Bronchial epithelial cell (primary cell): ENCODE data around the gene DNAJC16. TPM values are rescaled to one million over a fixed set of nuclear protein-coding genes. Genes with fewer than 3 reads are reported as not detected.

Experiments
- DNase-seq: peaks from one replicate; pipeline ENCODE4 v3.0.0-alpha.2; 2010; ENCODE audit warnings: low read depth
- FAIRE-seq: peaks from 2 replicates; lab custom pipeline; 2011; peaks lifted over from hg19 to GRCh38; lab: Jason Lieb, UNC
- H3K27me3 ChIP-seq: 2 replicates; pipeline ENCODE4 v1.5.1; 2011; ENCODE audit warnings: low read length; ENCODE audit not compliant: control insufficient read depth, insufficient read depth
- H3K36me3 ChIP-seq: 2 replicates; pipeline ENCODE4 v1.5.1; 2011; ENCODE audit warnings: low read length; ENCODE audit not compliant: control insufficient read depth, insufficient read depth
- H3K4me3 ChIP-seq: 2 replicates; pipeline ENCODE4 v1.5.1; 2011; ENCODE audit warnings: mild to moderate bottlenecking, low read depth, low read length, control low read depth
- total RNA-seq: library from RNA; depleted of rRNA; stranded (reverse); fragments of >200 nt; gene quantifications from 2 replicates; pipeline ENCODE4 v1.2.1, GENCODE V29; 2014
- TF ChIP-seq, protein P1 (sequence below): IDR thresholded peaks from 2 replicates; pipeline ENCODE4 v1.5.1; 2011; ENCODE audit warnings: mild to moderate bottlenecking, moderate library complexity, low read length, control low read depth, inconsistent platforms; ENCODE audit not compliant: insufficient read depth, severe bottlenecking

The DNAJC16 gene
- total RNA-seq, 1 donor from 2014 or later = 7.6 TPM

DNA sequence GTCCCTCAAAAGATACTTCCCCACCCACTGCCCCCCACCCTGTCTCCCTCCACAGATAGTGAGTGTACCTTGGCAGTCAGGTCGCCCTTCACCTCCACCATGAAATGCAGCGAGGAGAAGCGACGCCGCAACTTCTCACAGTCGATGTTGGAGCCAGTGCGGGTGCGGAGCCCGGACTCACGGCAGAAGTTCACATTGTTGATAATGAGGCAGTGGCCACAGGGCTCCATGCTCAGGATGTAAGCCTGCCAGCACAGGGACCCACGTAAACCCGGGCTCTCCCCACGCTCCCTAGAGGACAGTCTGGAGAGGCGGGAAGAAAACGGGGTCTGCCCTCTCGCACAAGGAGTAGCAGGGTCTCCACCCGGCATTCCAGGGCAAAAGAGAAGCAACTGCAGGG, 19.8 kb upstream of the DNAJC16 start:
- no peak for FAIRE-seq

DNA sequence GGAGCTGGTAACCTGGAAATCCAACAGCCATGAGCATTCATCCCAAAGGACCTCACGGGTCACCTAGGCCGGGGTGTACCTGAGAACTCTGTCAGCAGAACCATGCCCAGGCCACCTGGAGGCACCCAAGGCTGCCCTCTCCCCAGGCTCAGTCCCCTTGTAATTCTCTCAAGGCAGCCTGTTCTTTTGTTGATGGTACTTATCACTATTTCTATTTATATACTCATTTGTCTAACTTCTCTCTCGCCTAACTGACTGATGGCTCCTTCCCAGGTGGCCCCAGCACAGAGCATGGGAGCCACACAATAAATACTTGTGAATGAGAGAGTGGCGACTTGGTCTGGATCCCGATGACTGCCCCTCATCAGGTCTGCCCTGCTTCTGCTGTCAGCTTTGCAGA, 19.4 kb upstream of the DNAJC16 start:
- no peaks in the 10 kb centered on the region for H3K27me3 ChIP-seq
- TF ChIP-seq, protein P1, sequence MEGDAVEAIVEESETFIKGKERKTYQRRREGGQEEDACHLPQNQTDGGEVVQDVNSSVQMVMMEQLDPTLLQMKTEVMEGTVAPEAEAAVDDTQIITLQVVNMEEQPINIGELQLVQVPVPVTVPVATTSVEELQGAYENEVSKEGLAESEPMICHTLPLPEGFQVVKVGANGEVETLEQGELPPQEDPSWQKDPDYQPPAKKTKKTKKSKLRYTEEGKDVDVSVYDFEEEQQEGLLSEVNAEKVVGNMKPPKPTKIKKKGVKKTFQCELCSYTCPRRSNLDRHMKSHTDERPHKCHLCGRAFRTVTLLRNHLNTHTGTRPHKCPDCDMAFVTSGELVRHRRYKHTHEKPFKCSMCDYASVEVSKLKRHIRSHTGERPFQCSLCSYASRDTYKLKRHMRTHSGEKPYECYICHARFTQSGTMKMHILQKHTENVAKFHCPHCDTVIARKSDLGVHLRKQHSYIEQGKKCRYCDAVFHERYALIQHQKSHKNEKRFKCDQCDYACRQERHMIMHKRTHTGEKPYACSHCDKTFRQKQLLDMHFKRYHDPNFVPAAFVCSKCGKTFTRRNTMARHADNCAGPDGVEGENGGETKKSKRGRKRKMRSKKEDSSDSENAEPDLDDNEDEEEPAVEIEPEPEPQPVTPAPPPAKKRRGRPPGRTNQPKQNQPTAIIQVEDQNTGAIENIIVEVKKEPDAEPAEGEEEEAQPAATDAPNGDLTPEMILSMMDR = no peak
- DNase-seq (no peak), FAIRE-seq (no peak)
- H3K4me3 ChIP-seq = no peak overlapping the region
- H3K36me3 ChIP-seq = no peaks in the 10 kb centered on the region

More for the DNA sequence above, 19.8 kb upstream of the DNAJC16 start:
- Histone ChIP-seq H3K27me3 (no peaks in the 10 kb centered on the region), H3K4me3 (no peak overlapping the region), H3K36me3 (no peaks in the 10 kb centered on the region)
- TF ChIP-seq, protein P1 = no peak
- no peak for DNase-seq

DNA sequence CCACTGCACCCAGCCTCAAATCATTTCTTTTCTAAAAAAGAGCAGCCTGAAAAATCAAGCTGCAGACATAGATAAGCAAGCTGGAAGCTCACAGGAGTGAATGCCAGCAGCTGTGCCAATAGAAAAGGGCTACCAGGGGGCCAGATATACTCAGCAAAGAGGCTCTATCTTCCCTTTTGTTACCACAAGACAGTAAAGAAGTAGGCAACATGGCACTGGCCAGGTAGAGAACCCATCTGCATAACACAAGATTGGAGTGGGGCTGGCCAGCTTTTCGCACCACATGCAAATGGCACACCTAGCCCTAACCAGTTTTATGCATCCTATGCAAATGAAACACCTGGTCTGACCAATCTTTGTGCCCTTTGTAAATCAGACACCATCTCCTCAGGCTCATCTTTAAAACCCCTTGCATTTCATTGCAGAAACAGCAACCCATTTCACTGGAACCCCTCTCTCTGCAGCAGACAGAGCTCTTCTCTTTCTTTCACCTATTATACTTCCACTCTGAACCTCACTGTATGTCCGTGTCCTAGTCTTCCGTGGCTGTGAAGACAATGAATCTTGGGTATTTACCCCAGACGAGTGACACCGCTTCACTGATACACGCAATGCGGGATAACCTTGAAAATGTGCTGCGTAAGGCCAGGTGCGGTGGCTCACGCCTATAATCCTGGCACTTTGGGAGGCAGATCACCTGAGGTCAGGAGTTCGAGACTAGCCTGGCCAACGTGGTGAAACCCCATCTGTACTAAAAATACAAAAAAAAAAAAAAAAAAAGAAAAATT, 17.8 kb upstream of the DNAJC16 start:
- TF ChIP-seq, protein P1 = no peak
- Histone ChIP-seq H3K4me3 (no peak overlapping the region), H3K36me3 (no peaks in the 10 kb centered on the region), H3K27me3 (no peaks in the 10 kb centered on the region)
- DNase-seq (no peak), FAIRE-seq (no peak)

DNA sequence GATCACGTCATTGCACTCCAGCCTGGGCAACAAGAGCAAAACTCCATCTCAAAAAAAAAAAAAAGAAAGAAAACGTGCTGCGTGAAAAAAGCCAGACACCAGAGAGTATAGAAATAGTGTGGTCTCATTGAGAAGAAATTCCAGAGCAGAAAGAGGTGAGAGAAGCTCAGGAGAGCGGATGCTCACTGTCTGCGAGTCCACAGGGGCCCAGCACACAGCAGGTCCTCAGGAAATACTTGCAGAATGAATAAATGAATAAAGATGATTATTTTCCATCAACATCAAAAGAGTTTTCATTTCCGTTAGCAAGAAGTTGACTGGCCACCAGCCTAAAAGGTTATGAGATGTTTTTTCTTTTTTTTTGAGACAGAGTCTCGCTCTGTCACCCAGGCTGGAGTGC, 17.1 kb upstream of the DNAJC16 start:
- DNase-seq (no peak), FAIRE-seq (no peak)
- Histone ChIP-seq H3K4me3 (no peak overlapping the region), H3K36me3 (no peaks in the 10 kb centered on the region), H3K27me3 (no peaks in the 10 kb centered on the region)
- TF ChIP-seq, protein P1 = no peak

DNA sequence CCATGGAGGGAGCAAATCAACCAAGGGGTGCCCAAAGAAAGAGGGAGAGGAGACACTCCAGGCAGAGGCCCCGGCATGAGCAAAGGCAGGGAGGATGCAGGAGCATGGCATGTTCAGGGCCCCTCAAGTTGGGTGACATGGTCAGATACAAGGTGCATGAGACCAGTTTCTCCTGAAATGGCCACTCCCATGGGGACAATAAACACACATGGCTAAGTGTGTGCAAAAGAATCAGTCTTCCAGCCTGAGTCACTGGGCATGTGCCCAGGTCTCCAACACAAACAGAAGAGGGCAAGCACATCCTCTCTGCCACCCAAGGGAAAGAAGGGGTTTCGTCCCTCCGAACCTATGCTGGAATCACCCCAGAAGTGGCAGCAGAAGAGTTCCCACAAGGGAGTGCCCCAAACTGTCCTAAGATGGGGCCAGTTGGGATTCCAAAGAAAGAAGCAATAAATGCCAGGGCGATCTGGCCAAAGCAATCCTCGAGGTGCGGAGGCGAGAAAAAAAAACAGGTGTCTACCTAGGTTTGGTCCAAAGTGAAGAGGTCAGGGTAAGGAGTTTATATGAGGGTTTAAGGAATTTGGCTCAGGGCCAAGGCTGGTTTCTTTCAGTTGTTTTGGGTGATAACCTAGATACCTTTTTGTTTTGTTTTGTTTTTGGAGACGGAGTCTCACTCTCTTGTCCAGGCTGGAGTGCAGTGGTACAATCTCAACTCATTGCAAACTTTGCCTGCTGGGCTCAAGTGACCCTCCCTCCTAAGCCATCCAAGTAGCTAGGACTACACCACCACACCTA, 15.8 kb upstream of the DNAJC16 start:
- H3K27me3 ChIP-seq = no peaks in the 10 kb centered on the region
- H3K36me3 ChIP-seq = no peaks in the 10 kb centered on the region
- FAIRE-seq (no peak), DNase-seq (no peak)
- no peak overlapping the region for H3K4me3 ChIP-seq
- TF ChIP-seq, protein P1 = no peak
